ENCODE measurements around the gene AFF4. TPM values are rescaled to one million over a fixed set of nuclear protein-coding genes. Genes with fewer than 3 reads are reported as not detected.
"Not testable (repeated sequence)": the region's sequence is repeated elsewhere in the genome, so short reads cannot be mapped to it uniquely, and the experiment has no call there.

The AFF4 gene
- total and polyA plus RNA-seq, 9 of the 15 experiments (the other 6 are each of a cell fraction or from before 2014, with no cell fraction given): 1.7 to 25.8 (median 17.9) TPM

GRCh38 chr5:132972436-132972828 is 9.0 kb upstream of the AFF4 start:
- H3K79me2 ChIP-seq (ENCODE audit: control insufficient read depth, insufficient read depth, low read length); in situ Hi-C loops (cut with MboI); H3K9me3 ChIP-seq (replicated peaks; ENCODE audit: control insufficient read depth, insufficient read depth, low read depth, low read length); H3K27me3 ChIP-seq (ENCODE audit: control insufficient read depth in 2 of 2, insufficient read depth in 2 of 2, low read length in 2 of 2); BruUV-seq (replicated peaks); FAIRE-seq; H4K20me1 ChIP-seq (replicated peaks; ENCODE audit: control insufficient read depth, insufficient read depth, low read length); DNase-seq (ENCODE audit: extremely low read depth in 1 of 4, low spot score in 3 of 4); H3K9me1 ChIP-seq (ENCODE audit: control insufficient read depth, insufficient read depth, low read length); CTCF ChIA-PET (ENCODE audit: low intra/inter-chr PET ratio); H3K36me3 ChIP-seq (ENCODE audit: control insufficient read depth, insufficient read depth, low read length); intact Hi-C loops (cut with micrococcal nuclease); H3K4me3 ChIP-seq: not testable (repeated sequence)
- POLR2A ChIA-PET: interaction anchor here (3.0 kb wide), 1 partner anchor 10 kb away, joined by 23 read pairs; the partner anchor contains the start of gene AFF4
- H3K27ac ChIP-seq (ENCODE audit: extremely low read depth, low read depth, low read length): peak overlapping the region; percentile 73; the same call in 2 of the 3 replicates
- peaks cover 13 to 14% of the 10 kb centered on the region in 2 experiments; a peak in 4 of 5 replicates for H3K4me1 ChIP-seq (replicated peaks in 1 of 2; ENCODE audit: control insufficient read depth in 2 of 2, insufficient read depth in 2 of 2, low read length in 2 of 2)
- peak overlapping the region in 1 of 2 experiments; percentile 27; a peak in 2 of 4 replicates for H3K9ac ChIP-seq (ENCODE audit: insufficient read depth in 1 of 2, low read depth in 2 of 2, low read length in 2 of 2)
- H3K4me2 ChIP-seq (ENCODE audit: insufficient read depth, low read length): peak overlapping the region; percentile 73; the same call in 1 of the 2 replicates
- ATAC-seq: peak; percentile 54
- WGBS (ENCODE audit: insufficient coverage, low coverage, missing lambda C conversion rate): 55% methylated on average over 5 of the region's 7 CpGs
- peak overlapping the region; percentile 77 for H2AFZ ChIP-seq (ENCODE audit: low read depth, low read length)
- 0 out of 2 replicates have a peak, but pooled peaks have one; percentile 30 for TF ChIP-seq HDAC8 (tag; IDR thresholded peaks at IDR 0.05)
- 0 out of 4 replicates have a peak, but pooled peaks of 1 of the 2 experiments have one; percentile 10 for TF ChIP-seq FOXK2 (conservative IDR thresholded peaks at IDR 0.05 in 1 of 2, IDR thresholded peaks at IDR 0.05 in 1 of 2; ENCODE audit: low read depth in 2 of 2)
- peak; percentile 67; the same call in 1 of the 2 replicates for TF ChIP-seq SMARCA5 (IDR thresholded peaks at IDR 0.05)
- TF ChIP-seq ZNF384 (IDR thresholded peaks at IDR 0.05; ENCODE audit: low read depth, low read length): peak; percentile 54; the same call in 1 of the 2 replicates
- TF ChIP-seq BCOR (IDR thresholded peaks at IDR 0.05): peak; percentile 52; the same call in 1 of the 2 replicates
- peak; percentile 31; the same call in 1 of the 2 replicates for TF ChIP-seq ADNP (tag; IDR thresholded peaks at IDR 0.05)
- 0 out of 2 replicates have a peak, but pooled peaks have one; percentile 1 for TF ChIP-seq NCOR1 (IDR thresholded peaks at IDR 0.05)
- 0 out of 4 replicates have a peak, but pooled peaks of 1 of the 2 experiments have one; percentile 6 for TF ChIP-seq MNT (conservative IDR thresholded peaks at IDR 0.05)
- TF ChIP-seq LEF1 (IDR thresholded peaks at IDR 0.05): 0 out of 2 replicates have a peak, but pooled peaks have one; percentile 5
- TF ChIP-seq PTRF (tag; IDR thresholded peaks at IDR 0.05): peak; percentile 46; the same call in 1 of the 2 replicates
- TF ChIP-seq HDAC1 (IDR thresholded peaks at IDR 0.05): 0 out of 4 replicates have a peak, but pooled peaks of 1 of the 2 experiments have one; percentile 25

All from K562 (cell line).